GM12864 (cell line): ENCODE measurements around the gene NPLOC4.

Experiments used
- DNase-seq: peaks from one replicate; pipeline ENCODE4 v3.0.0-alpha.2; 2011; ENCODE audit warnings: low read depth
- H3K4me3 ChIP-seq: 2 replicates; pipeline ENCODE4 v1.5.1; 2011; ENCODE audit warnings: mild to moderate bottlenecking, low read depth, low read length, control low read depth
- TF ChIP-seq, protein P1 (sequence below): IDR thresholded peaks from 2 replicates; pipeline ENCODE4 v1.5.1; 2011; ENCODE audit warnings: low read depth, mild to moderate bottlenecking, moderate library complexity, low read length, control low read depth, inconsistent platforms; ENCODE audit errors: missing control alignments

NPLOC4 gene

DNA sequence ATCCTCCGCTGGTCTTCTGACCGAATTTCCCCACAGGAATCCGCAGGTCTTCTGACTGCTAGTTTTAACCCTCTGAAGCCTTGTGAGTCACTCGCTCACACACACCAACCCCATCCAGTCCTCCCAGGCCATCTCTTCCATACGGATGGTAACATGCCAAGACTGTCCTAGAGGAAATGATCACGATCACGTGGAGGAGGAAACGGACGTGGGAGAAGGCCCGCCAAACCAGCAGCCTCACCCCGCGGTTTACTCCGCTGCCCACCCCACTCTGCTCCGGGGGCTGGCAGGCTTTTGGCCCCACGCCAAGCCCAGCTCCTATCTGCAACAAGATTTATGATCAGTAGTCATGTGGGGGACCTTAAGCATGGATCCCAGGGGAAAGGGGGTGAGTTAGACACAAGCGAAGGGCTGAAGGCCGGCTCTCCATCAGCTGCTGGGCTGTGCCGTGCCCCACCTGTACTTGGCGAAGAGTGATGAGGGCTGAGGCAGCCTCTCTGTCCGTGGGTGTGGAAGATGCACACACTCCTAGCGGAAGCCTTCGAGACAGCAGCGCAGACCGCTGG is 83.2 kb downstream of the NPLOC4 start:
- no peak for DNase-seq
- peak overlapping the region; percentile 98 for H3K4me3 ChIP-seq
- TF ChIP-seq, protein P1, sequence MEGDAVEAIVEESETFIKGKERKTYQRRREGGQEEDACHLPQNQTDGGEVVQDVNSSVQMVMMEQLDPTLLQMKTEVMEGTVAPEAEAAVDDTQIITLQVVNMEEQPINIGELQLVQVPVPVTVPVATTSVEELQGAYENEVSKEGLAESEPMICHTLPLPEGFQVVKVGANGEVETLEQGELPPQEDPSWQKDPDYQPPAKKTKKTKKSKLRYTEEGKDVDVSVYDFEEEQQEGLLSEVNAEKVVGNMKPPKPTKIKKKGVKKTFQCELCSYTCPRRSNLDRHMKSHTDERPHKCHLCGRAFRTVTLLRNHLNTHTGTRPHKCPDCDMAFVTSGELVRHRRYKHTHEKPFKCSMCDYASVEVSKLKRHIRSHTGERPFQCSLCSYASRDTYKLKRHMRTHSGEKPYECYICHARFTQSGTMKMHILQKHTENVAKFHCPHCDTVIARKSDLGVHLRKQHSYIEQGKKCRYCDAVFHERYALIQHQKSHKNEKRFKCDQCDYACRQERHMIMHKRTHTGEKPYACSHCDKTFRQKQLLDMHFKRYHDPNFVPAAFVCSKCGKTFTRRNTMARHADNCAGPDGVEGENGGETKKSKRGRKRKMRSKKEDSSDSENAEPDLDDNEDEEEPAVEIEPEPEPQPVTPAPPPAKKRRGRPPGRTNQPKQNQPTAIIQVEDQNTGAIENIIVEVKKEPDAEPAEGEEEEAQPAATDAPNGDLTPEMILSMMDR, result no peak

DNA sequence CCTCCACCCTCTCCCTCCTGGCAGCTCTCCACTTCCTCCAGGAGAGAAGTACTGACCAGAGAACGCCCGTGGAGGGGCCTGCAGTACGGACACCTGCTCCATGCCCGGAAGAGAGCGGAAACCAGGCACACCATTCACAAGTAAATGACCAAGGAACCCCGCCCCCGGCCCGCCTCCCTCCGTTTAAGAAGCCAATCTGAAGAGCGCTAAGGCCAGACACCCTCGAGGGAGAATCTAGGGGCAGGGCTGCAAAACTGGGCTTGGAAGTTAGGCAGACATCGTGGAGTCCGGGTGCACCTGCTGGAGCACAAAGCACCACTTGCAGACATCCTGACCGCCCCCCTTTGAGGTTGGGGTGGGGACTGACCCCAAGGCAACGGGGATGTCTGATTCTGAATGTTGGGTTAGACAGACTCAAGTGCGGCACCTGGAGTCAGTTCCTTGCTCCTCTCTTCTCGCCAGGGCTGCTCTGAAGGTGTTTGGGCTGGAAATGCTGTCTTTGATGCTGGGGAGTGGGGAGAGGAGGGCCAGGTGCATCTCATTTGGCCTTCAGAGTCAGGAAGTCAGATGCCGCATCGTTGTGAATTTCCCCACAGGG is 83.8 kb downstream of the NPLOC4 start:
- TF ChIP-seq, protein P1, result peak; percentile 38
- peak; percentile 73 for DNase-seq
- peak overlapping the region; percentile 98 for H3K4me3 ChIP-seq

DNA sequence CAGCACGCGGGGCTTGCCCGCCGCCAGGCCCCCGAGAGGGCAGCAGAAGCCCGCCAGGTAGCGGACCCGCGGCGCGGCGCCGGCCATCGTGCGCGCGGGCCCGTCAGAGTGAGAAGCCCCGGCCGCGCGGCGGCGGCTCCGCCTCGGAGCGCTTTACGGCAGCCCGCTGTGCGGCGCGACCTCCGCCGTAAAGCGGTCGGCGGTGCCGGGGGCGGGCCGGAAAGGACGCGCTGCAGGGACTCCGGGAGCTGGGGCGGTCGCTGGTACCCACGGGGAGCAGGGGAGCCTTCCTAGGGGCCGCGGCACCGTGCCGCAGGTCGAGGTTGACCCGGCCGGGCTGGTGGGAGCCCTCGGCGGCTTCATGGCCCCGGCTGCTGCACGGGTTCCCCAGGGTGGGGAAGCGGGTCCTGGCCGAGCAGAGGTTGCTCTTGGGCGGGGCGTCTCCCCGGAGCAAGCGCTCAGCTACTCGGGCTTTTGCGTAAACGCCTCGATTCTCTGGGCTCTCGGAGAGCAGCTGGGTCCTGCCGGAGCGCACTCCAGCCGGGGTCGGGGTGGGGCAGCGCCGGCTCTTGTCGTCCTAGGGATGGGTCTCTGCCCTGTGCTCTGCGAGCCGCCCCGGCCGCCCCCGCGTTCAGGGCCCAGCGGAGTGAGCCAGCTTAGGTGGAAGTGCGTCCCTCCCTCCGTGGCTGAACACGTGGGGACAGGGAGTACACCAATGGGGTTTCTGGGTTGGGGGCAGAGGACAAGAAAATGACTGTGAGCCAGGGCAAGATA is 84.5 kb downstream of the NPLOC4 start, which contains the start of gene FAAP100:
Gene FAAP100, minus strand, starts transcription at position 110 of the 774 bp plus-strand sequence. Its CDS starts 23 bp downstream, at position 87.
- TF ChIP-seq, protein P1, result no peak
- peak within 1 kb of the TSS; percentile 98 for H3K4me3 ChIP-seq
- peak; percentile 39 for DNase-seq

DNA sequence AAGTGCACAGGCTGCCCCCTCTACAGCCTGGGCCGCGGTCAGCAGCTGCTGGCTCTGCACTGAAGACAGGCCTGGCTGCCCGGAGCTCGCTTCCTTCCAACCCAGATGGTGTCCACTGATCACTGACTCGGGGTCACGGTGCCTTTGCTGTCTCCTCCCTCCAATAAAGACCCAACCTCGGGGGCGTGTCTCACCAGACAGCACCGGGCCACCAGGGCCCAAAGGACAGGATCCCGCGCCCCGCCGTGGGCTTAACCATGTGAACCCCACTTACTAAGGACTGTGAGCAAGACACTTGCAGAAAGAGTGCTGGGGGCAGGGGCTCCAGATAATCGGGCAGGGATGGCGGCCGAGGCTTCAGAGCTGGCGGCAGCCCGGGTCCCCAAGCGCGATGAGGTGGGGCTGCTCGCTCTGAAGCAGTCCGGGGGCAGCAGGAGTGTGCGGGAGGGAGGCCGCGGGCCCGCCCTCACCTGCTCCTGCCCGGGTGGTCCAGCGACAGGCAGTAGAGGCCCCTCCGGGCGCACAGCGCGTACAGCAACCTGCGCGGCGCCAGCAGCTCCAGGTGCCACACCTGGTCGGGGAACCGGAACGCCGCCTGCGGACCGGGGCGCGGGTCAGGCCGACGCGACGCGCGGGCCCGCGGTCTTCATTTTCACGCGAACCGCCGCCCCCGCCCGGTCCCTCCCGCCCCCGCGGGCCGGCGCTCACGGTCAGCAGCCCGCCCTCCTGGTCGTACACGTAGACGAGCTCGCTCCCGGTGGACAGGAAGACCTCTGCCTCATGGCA is 85.3 kb downstream of the NPLOC4 start:
- peak overlapping the region; percentile 98 for H3K4me3 ChIP-seq
- TF ChIP-seq, protein P1, result no peak
- DNase-seq, result no peak

DNA sequence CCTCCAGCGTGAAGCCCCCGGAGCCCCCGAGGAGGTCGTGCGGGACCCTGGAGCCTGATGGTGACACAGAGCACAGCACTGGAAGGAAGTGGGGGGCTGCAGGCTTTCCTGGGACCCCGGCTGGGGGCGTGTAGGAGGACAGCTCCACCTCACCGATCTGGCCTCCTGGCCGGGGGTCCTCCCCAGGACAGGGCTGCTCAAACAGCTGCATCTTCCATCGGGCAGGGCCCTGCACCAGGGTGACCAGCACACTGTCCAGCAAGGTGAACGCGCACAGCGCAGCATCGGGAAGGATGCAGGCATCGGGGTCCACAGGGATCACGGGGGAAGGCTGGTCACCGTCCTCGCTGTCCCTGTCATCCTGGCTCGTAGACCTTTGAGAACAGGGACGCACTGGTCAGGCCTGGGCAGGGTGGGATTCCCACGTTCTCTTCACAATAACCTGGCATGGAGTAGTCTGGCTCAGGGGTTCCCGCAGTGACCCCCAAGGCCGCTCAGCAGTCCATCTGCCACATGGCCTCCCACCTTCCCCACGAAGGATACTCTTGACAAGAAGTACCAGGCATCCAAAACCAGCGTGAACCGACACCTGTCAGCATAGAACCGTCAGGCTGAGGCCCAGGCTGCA is 86.0 kb downstream of the NPLOC4 start:
- H3K4me3 ChIP-seq, result peak overlapping the region; percentile 98
- TF ChIP-seq, protein P1, result no peak
- DNase-seq, result no peak

DNA sequence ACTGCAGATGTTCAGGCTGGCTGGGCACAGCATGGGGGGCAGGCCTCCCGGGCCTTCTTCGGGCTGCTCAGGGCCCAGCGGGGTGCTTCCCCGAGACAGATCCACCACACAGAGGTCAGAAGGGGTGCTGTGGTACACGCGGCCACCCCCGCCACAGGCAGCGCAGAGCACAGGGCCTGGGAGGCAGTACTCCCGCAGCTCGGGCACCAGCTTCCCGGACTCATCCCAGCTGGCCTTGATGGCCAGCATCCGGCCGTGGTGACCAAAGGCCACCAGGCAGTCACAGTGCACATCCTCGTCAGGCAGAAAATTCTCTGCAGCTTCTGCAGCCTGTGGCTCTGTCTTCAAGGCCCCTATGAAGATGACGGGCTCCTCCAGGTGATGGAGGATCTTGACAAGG is 86.6 kb downstream of the NPLOC4 start:
- no peak overlapping the region for H3K4me3 ChIP-seq
- no peak for DNase-seq
- TF ChIP-seq, protein P1, result no peak
